ENCODE measurements around the gene CFAP410.

Gene CFAP410

GRCh38 chr21:44330698-44331097 is 8.5 kb downstream of the CFAP410 start:
- DNase-seq = no peak

- DNase-seq = no peak
Observed at GRCh38 chr21:44329971-44330681, 9.1 kb downstream of the CFAP410 start.

GRCh38 chr21:44329086-44329889 is 9.9 kb downstream of the CFAP410 start:
- no peak for DNase-seq

- DNase-seq = no peak
Observed at GRCh38 chr21:44328242-44328895, 10.8 kb downstream of the CFAP410 start.

GRCh38 chr21:44327603-44327974 is 11.6 kb downstream of the CFAP410 start:
- DNase-seq = no peak

GRCh38 chr21:44326716-44327602 is 12.2 kb downstream of the CFAP410 start:
- no peak for DNase-seq

GRCh38 chr21:44326272-44326647 is 12.9 kb downstream of the CFAP410 start:
- no peak for DNase-seq

- DNase-seq = no peak
Observed at GRCh38 chr21:44325386-44326271, 13.6 kb downstream of the CFAP410 start.

- DNase-seq = no peak
Observed at GRCh38 chr21:44324854-44325107, 14.4 kb downstream of the CFAP410 start.

GRCh38 chr21:44324106-44324853 is 14.9 kb downstream of the CFAP410 start:
- no peak for DNase-seq

GRCh38 chr21:44323591-44323990 is 15.6 kb downstream of the CFAP410 start:
- DNase-seq = no peak

GRCh38 chr21:44322621-44323325 is 16.4 kb downstream of the CFAP410 start:
- no peak for DNase-seq

- no peak for DNase-seq
Observed at GRCh38 chr21:44321846-44322450, 17.2 kb downstream of the CFAP410 start.

- DNase-seq = no peak
Observed at GRCh38 chr21:44320847-44321246, 18.3 kb downstream of the CFAP410 start.

- no peak for DNase-seq
Observed at GRCh38 chr21:44319407-44320065, 19.7 kb downstream of the CFAP410 start.

GRCh38 chr21:44318489-44319285 is 20.5 kb downstream of the CFAP410 start:
- no peak for DNase-seq

GRCh38 chr21:44317871-44318270 is 21.3 kb downstream of the CFAP410 start:
- no peak for DNase-seq

GRCh38 chr21:44317241-44317782 is 21.9 kb downstream of the CFAP410 start:
- no peak for DNase-seq

All from cerebellar nuclear complex (tissue), 1 donor.